Liver (tissue), 3 donors: ENCODE data around the gene GCC2.

Experiments
- JUND ChIP-seq, 2 donors: IDR thresholded peaks; 2 replicates each; pipeline ENCODE4 v1.6.1; 2016; ENCODE audit warnings: antibody characterized with exemption in 2 of 2
- NR2F2 ChIP-seq: IDR thresholded peaks from 2 replicates; pipeline ENCODE4 v1.6.1; 2016; ENCODE audit warnings: antibody characterized with exemption
- RAD21 ChIP-seq, 2 donors: IDR thresholded peaks; 2 replicates each; pipeline ENCODE4 v1.6.1; 2016; ENCODE audit warnings: antibody characterized with exemption in 2 of 2, mild to moderate bottlenecking in 2 of 2
- RXRA ChIP-seq, 2 donors: IDR thresholded peaks; 2 replicates each; pipeline ENCODE4 v1.6.1; 2017 to 2018; ENCODE audit warnings: antibody characterized with exemption in 2 of 2, mild to moderate bottlenecking in 1 of 2
- SP1 ChIP-seq: IDR thresholded peaks from 2 replicates; pipeline ENCODE4 v1.6.1; 2018; ENCODE audit warnings: antibody characterized with exemption, mild to moderate bottlenecking
- TF ChIP-seq, protein P1 (sequence below): IDR thresholded peaks from 2 replicates; pipeline ENCODE4 v1.6.1; 2016; ENCODE audit warnings: antibody characterized with exemption
- TF ChIP-seq, protein P2 (sequence below): IDR thresholded peaks from 2 replicates; pipeline ENCODE4 v1.6.1; 2016; ENCODE audit warnings: antibody characterized with exemption
- TF ChIP-seq, protein P3 (sequence below): fragments of 150-350 bp; IDR thresholded peaks from 2 replicates; pipeline ENCODE4 v1.5.1; 2017; ENCODE audit warnings: improper control_type of control experiment, low read depth, low read length; ENCODE audit not compliant: missing input control
- TF ChIP-seq, protein P4 (sequence below): IDR thresholded peaks from 2 replicates; pipeline ENCODE4 v1.6.1; 2016; ENCODE audit warnings: antibody characterized with exemption
- donor health status: healthy.
- donor health status: healthy.

DNA sequence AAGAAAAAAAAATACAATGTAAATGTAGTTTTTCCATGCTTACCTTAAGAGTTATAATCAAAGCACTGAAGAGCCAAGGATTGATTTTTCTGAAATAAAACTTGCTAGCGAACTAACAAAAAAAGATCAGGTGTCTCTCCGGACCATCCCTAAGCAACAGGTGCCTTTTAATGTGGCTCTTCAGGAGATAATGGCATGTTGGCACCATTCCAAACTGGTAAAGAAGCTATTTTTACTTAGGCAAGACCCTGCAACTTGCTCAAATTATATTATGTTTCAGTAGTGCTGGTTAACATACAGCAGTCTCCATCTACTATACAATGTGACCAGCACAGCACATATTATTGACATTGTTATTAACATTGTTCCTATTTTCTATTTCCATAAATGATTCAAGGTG lies 2.3 kb upstream of the GCC2 start:
- TF ChIP-seq, protein P1, sequence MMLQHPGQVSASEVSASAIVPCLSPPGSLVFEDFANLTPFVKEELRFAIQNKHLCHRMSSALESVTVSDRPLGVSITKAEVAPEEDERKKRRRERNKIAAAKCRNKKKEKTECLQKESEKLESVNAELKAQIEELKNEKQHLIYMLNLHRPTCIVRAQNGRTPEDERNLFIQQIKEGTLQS, result no peak
- TF ChIP-seq, protein P2, sequence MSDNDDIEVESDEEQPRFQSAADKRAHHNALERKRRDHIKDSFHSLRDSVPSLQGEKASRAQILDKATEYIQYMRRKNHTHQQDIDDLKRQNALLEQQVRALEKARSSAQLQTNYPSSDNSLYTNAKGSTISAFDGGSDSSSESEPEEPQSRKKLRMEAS, result no peak
- TF ChIP-seq NR2F2 (no peak), RAD21 (IDR thresholded peaks at IDR 0.05) (no peak), JUND (IDR thresholded peaks at IDR 0.05) (no peak), SP1 (no peak), RXRA (IDR thresholded peaks at IDR 0.05) (no peak)
- TF ChIP-seq, protein P3, sequence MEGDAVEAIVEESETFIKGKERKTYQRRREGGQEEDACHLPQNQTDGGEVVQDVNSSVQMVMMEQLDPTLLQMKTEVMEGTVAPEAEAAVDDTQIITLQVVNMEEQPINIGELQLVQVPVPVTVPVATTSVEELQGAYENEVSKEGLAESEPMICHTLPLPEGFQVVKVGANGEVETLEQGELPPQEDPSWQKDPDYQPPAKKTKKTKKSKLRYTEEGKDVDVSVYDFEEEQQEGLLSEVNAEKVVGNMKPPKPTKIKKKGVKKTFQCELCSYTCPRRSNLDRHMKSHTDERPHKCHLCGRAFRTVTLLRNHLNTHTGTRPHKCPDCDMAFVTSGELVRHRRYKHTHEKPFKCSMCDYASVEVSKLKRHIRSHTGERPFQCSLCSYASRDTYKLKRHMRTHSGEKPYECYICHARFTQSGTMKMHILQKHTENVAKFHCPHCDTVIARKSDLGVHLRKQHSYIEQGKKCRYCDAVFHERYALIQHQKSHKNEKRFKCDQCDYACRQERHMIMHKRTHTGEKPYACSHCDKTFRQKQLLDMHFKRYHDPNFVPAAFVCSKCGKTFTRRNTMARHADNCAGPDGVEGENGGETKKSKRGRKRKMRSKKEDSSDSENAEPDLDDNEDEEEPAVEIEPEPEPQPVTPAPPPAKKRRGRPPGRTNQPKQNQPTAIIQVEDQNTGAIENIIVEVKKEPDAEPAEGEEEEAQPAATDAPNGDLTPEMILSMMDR, result no peak
- TF ChIP-seq, protein P4, sequence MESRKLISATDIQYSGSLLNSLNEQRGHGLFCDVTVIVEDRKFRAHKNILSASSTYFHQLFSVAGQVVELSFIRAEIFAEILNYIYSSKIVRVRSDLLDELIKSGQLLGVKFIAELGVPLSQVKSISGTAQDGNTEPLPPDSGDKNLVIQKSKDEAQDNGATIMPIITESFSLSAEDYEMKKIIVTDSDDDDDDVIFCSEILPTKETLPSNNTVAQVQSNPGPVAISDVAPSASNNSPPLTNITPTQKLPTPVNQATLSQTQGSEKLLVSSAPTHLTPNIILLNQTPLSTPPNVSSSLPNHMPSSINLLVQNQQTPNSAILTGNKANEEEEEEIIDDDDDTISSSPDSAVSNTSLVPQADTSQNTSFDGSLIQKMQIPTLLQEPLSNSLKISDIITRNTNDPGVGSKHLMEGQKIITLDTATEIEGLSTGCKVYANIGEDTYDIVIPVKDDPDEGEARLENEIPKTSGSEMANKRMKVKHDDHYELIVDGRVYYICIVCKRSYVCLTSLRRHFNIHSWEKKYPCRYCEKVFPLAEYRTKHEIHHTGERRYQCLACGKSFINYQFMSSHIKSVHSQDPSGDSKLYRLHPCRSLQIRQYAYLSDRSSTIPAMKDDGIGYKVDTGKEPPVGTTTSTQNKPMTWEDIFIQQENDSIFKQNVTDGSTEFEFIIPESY, result no peak
